NCI-H1930 (cell line): Measurements from ENCODE around the gene AGO1.
"Not testable (repeated sequence)": the region's sequence is repeated elsewhere in the genome, so short reads cannot be mapped to it uniquely, and the experiment has no call there.

ENCODE experiments used
- DNase-seq, 2 experiments: peaks; one replicate each; lab custom pipeline; 2025; lab: John Stamatoyannopoulos, UW

The AGO1 gene

GRCh38 chr1:35869245-35869950 lies 13.6 kb upstream of the AGO1 start:
- not testable (repeated sequence) for DNase-seq

- DNase-seq, result no peak
These were observed 12.2 kb upstream of the AGO1 start for GRCh38 chr1:35870651-35871309.

GRCh38 chr1:35873243-35873750 lies 9.7 kb upstream of the AGO1 start:
- DNase-seq, result no peak

GRCh38 chr1:35874115-35874514 lies 8.9 kb upstream of the AGO1 start:
- DNase-seq, result not testable (repeated sequence)

GRCh38 chr1:35876988-35877387 lies 6.0 kb upstream of the AGO1 start:
- no peak for DNase-seq

GRCh38 chr1:35881850-35882273 lies 1.1 kb upstream of the AGO1 start:
- DNase-seq, result no peak

GRCh38 chr1:35882586-35882944 lies 444 bp upstream of the AGO1 start:
- DNase-seq, result no peak

- peak; percentile 43 to 53 for DNase-seq
These were observed 659 bp downstream of the AGO1 start for GRCh38 chr1:35883635-35884101.

GRCh38 chr1:35884934-35885333 lies 1.9 kb downstream of the AGO1 start:
- DNase-seq, result no peak

GRCh38 chr1:35885961-35886558 lies 3.1 kb downstream of the AGO1 start:
- DNase-seq, result no peak

- no peak for DNase-seq
These were observed 3.8 kb downstream of the AGO1 start for GRCh38 chr1:35886577-35887431.

- no peak for DNase-seq
These were observed 4.5 kb downstream of the AGO1 start for GRCh38 chr1:35887508-35887907.

GRCh38 chr1:35888255-35888654 lies 5.2 kb downstream of the AGO1 start:
- DNase-seq, result no peak

- not testable (repeated sequence) for DNase-seq
These were observed 6.0 kb downstream of the AGO1 start for GRCh38 chr1:35888981-35889380.

- no peak for DNase-seq
These were observed 10.3 kb downstream of the AGO1 start for GRCh38 chr1:35893051-35893879.

GRCh38 chr1:35894183-35894582 lies 11.2 kb downstream of the AGO1 start:
- DNase-seq, result no peak

- no peak for DNase-seq
These were observed 11.6 kb downstream of the AGO1 start for GRCh38 chr1:35894656-35895055.

GRCh38 chr1:35899941-35900340 lies 16.9 kb downstream of the AGO1 start:
- DNase-seq, result no peak

GRCh38 chr1:35901235-35901634 lies 18.2 kb downstream of the AGO1 start:
- no peak for DNase-seq

GRCh38 chr1:35902671-35903070 lies 19.7 kb downstream of the AGO1 start:
- DNase-seq, result no peak

- DNase-seq, result no peak
These were observed 31.7 kb downstream of the AGO1 start for GRCh38 chr1:35914717-35915116.
